CD14-positive monocyte (primary cell): ENCODE results near the gene RBM4B. TPM values are rescaled to one million over a fixed set of nuclear protein-coding genes. Genes with fewer than 3 reads are reported as not detected.

Source experiments
- DNase-seq, 3 donors: peaks; one replicate each; pipeline ENCODE4 v3.0.0-alpha.2; 2011 to 2022
- H2AFZ ChIP-seq: 2 replicates; pipeline ENCODE4 v1.6.0; 2012; ENCODE audit warnings: mild to moderate bottlenecking, low read depth, low read length, inconsistent platforms; ENCODE audit not compliant: insufficient read depth, poor library complexity, severe bottlenecking
- H3K27ac ChIP-seq, 2 donors: 1 replicate in 1 of 2; 2 replicates in 1 of 2; pipeline ENCODE4 v1.5.1; 2012 to 2013; ENCODE audit warnings: low read length in 2 of 2, control low read depth in 1 of 2, inconsistent platforms in 1 of 2, low read depth in 1 of 2, mild to moderate bottlenecking in 1 of 2
- H3K27me3 ChIP-seq, 2 donors: one replicate each; pipeline versions ENCODE4 v1.6.0 to v1.6.1; 2011 to 2013; ENCODE audit warnings: low read length in 2 of 2; ENCODE audit not compliant: control insufficient read depth in 2 of 2, insufficient read depth in 2 of 2
- H3K36me3 ChIP-seq, 2 donors: replicated peaks in 1 of 2; 1 replicate in 1 of 2; 2 replicates in 1 of 2; pipeline versions ENCODE4 v1.5.1 to v1.6.1; 2012 to 2013; ENCODE audit warnings: low read length in 2 of 2, control low read depth in 1 of 2, inconsistent platforms in 1 of 2, mild to moderate bottlenecking in 1 of 2; ENCODE audit not compliant: insufficient read depth in 2 of 2, control insufficient read depth in 1 of 2
- H3K4me1 ChIP-seq, 2 donors: 1 replicate in 1 of 2; 2 replicates in 1 of 2; pipeline versions ENCODE4 v1.5.1 to v1.6.1; 2012 to 2013; ENCODE audit warnings: low read length in 2 of 2, control low read depth in 1 of 2, inconsistent platforms in 1 of 2, mild to moderate bottlenecking in 1 of 2, moderate library complexity in 1 of 2; ENCODE audit not compliant: insufficient read depth in 2 of 2, control insufficient read depth in 1 of 2
- H3K4me2 ChIP-seq: replicated peaks from 2 replicates; pipeline ENCODE3; 2012; ENCODE audit warnings: low read length, moderate library complexity, mild to moderate bottlenecking; ENCODE audit not compliant: poor library complexity, severe bottlenecking; ENCODE audit errors: extremely low read depth
- H3K4me3 ChIP-seq, 3 experiments: fragments of 200-600 bp in 1 of 3; sonication (generic) in 1 of 3; replicated peaks in 1 of 3; 1 replicate in 2 of 3; 2 replicates in 1 of 3; pipeline ENCODE4 v1.5.1; 2011 to 2013; ENCODE audit warnings: low read length in 3 of 3, mild to moderate bottlenecking in 3 of 3, control low read depth in 2 of 3, low read depth in 2 of 3, inconsistent platforms in 1 of 3, moderate library complexity in 1 of 3
- H3K79me2 ChIP-seq: 2 replicates; pipeline ENCODE4 v1.6.0; 2012; ENCODE audit warnings: mild to moderate bottlenecking, control low read depth, inconsistent platforms, low read length, moderate library complexity; ENCODE audit not compliant: insufficient read depth
- H3K9ac ChIP-seq: 2 replicates; pipeline ENCODE4 v1.6.0; 2017; ENCODE audit warnings: low read length, mild to moderate bottlenecking; ENCODE audit not compliant: insufficient read depth, poor library complexity, severe bottlenecking
- H3K9me3 ChIP-seq, 2 donors: replicated peaks in 1 of 2; 1 replicate in 1 of 2; 2 replicates in 1 of 2; pipeline versions ENCODE4 v1.5.1 to v1.6.1; 2012 to 2013; ENCODE audit warnings: low read length in 2 of 2, control low read depth in 1 of 2; ENCODE audit not compliant: control insufficient read depth in 1 of 2, insufficient read depth in 1 of 2
- H4K20me1 ChIP-seq: 2 replicates; pipeline ENCODE4 v1.6.0; 2012; ENCODE audit warnings: mild to moderate bottlenecking, low read length, control low read depth, moderate library complexity; ENCODE audit not compliant: insufficient read depth
- H3K27ac Mint-ChIP-seq, 7 donors: one replicate each; pipeline ENCODE4 v1.8.0; 2020; ENCODE audit warnings: mild to moderate bottlenecking in 7 of 7, mixed read lengths in 7 of 7, moderate library complexity in 6 of 7, inconsistent platforms in 2 of 7
- H3K27me3 Mint-ChIP-seq, 3 donors: one replicate each; pipeline ENCODE4 v1.8.0; 2021 to 2022; ENCODE audit warnings: low read depth in 3 of 3, mild to moderate bottlenecking in 3 of 3, mixed read lengths in 3 of 3, moderate library complexity in 3 of 3, inconsistent platforms in 1 of 3
- H3K36me3 Mint-ChIP-seq, 2 donors: one replicate each; pipeline ENCODE4 v1.8.0; 2020; ENCODE audit warnings: mixed read lengths in 2 of 2, inconsistent platforms in 1 of 2, mild to moderate bottlenecking in 1 of 2
- H3K4me1 Mint-ChIP-seq: one replicate; pipeline ENCODE4 v1.8.0; 2020; ENCODE audit warnings: mild to moderate bottlenecking, mixed read lengths
- H3K4me3 Mint-ChIP-seq, 2 donors: one replicate each; pipeline ENCODE4 v1.8.0; 2020; ENCODE audit warnings: mild to moderate bottlenecking in 2 of 2, mixed read lengths in 2 of 2, moderate library complexity in 1 of 2
- H3K9me3 Mint-ChIP-seq, 7 donors: one replicate each; pipeline ENCODE4 v1.8.0; 2020 to 2022; ENCODE audit warnings: mixed read lengths in 7 of 7, mild to moderate bottlenecking in 6 of 7, moderate library complexity in 6 of 7, inconsistent platforms in 2 of 7
- CTCF ChIP-seq: fragments of 200-600 bp; IDR thresholded peaks from one replicate; pipeline ENCODE4 v1.8.0; 2022; ENCODE audit warnings: antibody characterized with exemption, mild to moderate bottlenecking
- WGBS: methylation state at CpG from one replicate; pipeline ENCODE4 v1.1.5; 2013; ENCODE audit warnings: missing lambda C conversion rate; ENCODE audit not compliant: insufficient coverage; 5-methylcytosine and 5-hydroxymethylcytosine counted together
- intact Hi-C, 2 donors: fragments of 100-400 bp; cut with micrococcal nuclease; formaldehyde crosslinking; loops; one replicate each; pipeline versions ENCODE4 v1.15.0 to v1.15.1; 2023
- polyA plus RNA-seq, 3 donors: library from polyadenylated mRNA; depleted of rRNA in 1 of 3; unstranded in 2 of 3; stranded (reverse) in 1 of 3; fragments of 300-500 nt in 2 of 3; fragments of >200 nt in 1 of 3; fragmentation: Illumina TruSeq in 2 of 3; gene quantifications; 1 replicate in 2 of 3; 2 replicates in 1 of 3; pipeline ENCODE4 v1.2.3, GENCODE V29; 2012 to 2021

RBM4B gene
- polyA plus RNA-seq, 3 donors = 7.8 to 14.3 (median 11.2) TPM

DNA sequence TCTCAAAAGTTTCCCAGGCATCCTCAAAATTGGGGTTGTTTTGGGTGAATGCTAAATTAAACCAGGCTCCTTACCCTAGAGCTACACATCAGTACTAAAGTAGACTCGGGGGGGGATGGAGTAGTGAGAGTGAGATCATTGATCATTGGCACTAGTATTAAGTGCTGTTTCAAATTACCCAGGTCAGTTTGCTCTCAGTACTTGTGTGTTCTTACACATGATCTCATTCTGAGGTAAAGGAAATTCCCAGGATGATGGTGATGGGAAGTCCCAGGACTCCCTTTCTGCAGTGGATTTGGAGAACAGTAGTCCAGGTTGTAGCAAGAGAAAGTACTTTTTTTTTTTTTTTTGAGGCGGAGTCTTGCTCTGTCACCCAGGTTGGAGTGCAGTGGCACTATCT lies 26.7 kb downstream of the RBM4B start:
- no peak overlapping the region for H3K4me2 ChIP-seq
- no peaks in the 10 kb centered on the region for H3K4me1 ChIP-seq
- H3K27me3 ChIP-seq = no peaks in the 10 kb centered on the region
- WGBS = 100% methylated on average over 1 of the region's 2 CpGs
- Mint-ChIP-seq H3K27me3 (peaks cover 0 to 2% (median 0%) of the 10 kb centered on the region in 3 donors), H3K9me3 (no peaks in the 10 kb centered on the region), H3K36me3 (peaks cover 53 to 93% of the 10 kb centered on the region in 2 donors), H3K27ac (peak overlapping the region in 1 of 7 donors; percentile 66), H3K4me3 (no peak overlapping the region), H3K4me1 (peaks cover 8% of the 10 kb centered on the region)
- H3K27ac ChIP-seq = no peak overlapping the region
- peak in 1 of 3 donors; percentile 55 for DNase-seq
- H2AFZ ChIP-seq = no peak overlapping the region
- no peak overlapping the region for H3K9ac ChIP-seq
- peaks cover 29 to 82% of the 10 kb centered on the region in 2 donors for H3K36me3 ChIP-seq
- H3K4me3 ChIP-seq = no peak overlapping the region
- H4K20me1 ChIP-seq = peaks cover 80% of the 10 kb centered on the region
- peaks cover 88% of the 10 kb centered on the region for H3K79me2 ChIP-seq
- intact Hi-C loops = no loop called here
- no peaks in the 10 kb centered on the region for H3K9me3 ChIP-seq
- TF ChIP-seq CTCF = no peak

DNA sequence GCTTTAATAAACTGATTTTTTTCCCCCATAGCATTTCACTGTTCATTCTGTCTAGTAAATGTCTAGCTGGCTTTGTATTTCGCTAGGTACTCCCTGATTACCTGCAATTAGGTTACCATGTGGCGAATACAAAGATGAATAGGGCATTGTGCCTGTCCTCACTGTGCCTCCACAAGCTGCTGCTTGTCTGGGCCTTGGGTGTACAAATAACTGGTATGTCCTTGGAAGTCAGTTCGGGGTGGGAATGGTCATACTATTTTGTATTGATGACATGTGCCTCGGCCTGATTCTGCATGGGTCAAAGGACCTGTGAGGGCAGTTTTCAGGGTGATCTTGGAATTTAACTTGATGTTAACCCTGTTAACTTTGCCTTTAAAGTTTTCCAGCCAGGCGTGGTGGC lies 27.8 kb downstream of the RBM4B start:
- Histone ChIP-seq H3K9me3 (no peaks in the 10 kb centered on the region), H3K27me3 (no peaks in the 10 kb centered on the region), H3K4me1 (no peaks in the 10 kb centered on the region), H3K4me2 (no peak overlapping the region), H3K79me2 (peaks cover 90% of the 10 kb centered on the region), H3K9ac (no peak overlapping the region), H3K36me3 (peaks cover 40 to 86% of the 10 kb centered on the region in 2 donors), H2AFZ (no peak overlapping the region), H3K27ac (no peak overlapping the region), H3K4me3 (no peak overlapping the region), H4K20me1 (peaks cover 91% of the 10 kb centered on the region)
- H3K27me3 Mint-ChIP-seq = peaks cover 0 to 2% (median 0%) of the 10 kb centered on the region in 3 donors
- no peak for DNase-seq
- intact Hi-C loops = no loop called here
- peaks cover 62 to 93% of the 10 kb centered on the region in 2 donors for H3K36me3 Mint-ChIP-seq
- H3K4me3 Mint-ChIP-seq = no peak overlapping the region
- no peak for TF ChIP-seq CTCF
- peak overlapping the region in 4 of 7 donors; percentile 35 to 48 (median 38) for H3K27ac Mint-ChIP-seq
- WGBS = 100% methylated on average over 5 of the region's 5 CpGs
- peaks cover 14% of the 10 kb centered on the region for H3K4me1 Mint-ChIP-seq
- H3K9me3 Mint-ChIP-seq = no peaks in the 10 kb centered on the region
